Superior temporal gyrus (tissue), 1 donor: ENCODE measurements around the gene COL23A1.
"Not testable (repeated sequence)": the region's sequence is repeated elsewhere in the genome, so short reads cannot be mapped to it uniquely, and the experiment has no call there.

Experiments used
- DNase-seq: peaks from one replicate; pipeline ENCODE4 v3.0.0-alpha.2; 2016; ENCODE audit errors: extremely low spot score

The COL23A1 gene

GRCh38 chr5:178381206-178381605, 209.0 kb downstream of the COL23A1 start:
- DNase-seq: no peak

- no peak for DNase-seq
Measured at GRCh38 chr5:178380541-178381074, 209.6 kb downstream of the COL23A1 start.

GRCh38 chr5:178380086-178380485, 210.1 kb downstream of the COL23A1 start:
- no peak for DNase-seq

GRCh38 chr5:178378527-178379484, 211.4 kb downstream of the COL23A1 start:
- no peak for DNase-seq

- no peak for DNase-seq
Measured at GRCh38 chr5:178377583-178378270, 212.5 kb downstream of the COL23A1 start.

GRCh38 chr5:178376921-178377582, 213.1 kb downstream of the COL23A1 start:
- no peak for DNase-seq

GRCh38 chr5:178375348-178375747, 214.8 kb downstream of the COL23A1 start:
- no peak for DNase-seq

GRCh38 chr5:178373711-178374110, 216.5 kb downstream of the COL23A1 start:
- DNase-seq: no peak

GRCh38 chr5:178372142-178372571, 218.0 kb downstream of the COL23A1 start:
- DNase-seq: no peak

- no peak for DNase-seq
Measured at GRCh38 chr5:178371362-178372111, 218.7 kb downstream of the COL23A1 start.

GRCh38 chr5:178370102-178370501, 220.1 kb downstream of the COL23A1 start:
- no peak for DNase-seq

- DNase-seq: not testable (repeated sequence)
Measured at GRCh38 chr5:178369469-178369868, 220.7 kb downstream of the COL23A1 start.

- DNase-seq: no peak
Measured at GRCh38 chr5:178368716-178369300, 221.4 kb downstream of the COL23A1 start.

GRCh38 chr5:178368274-178368673, 221.9 kb downstream of the COL23A1 start:
- no peak for DNase-seq

- DNase-seq: no peak
Measured at GRCh38 chr5:178367736-178368120, 222.5 kb downstream of the COL23A1 start.

- no peak for DNase-seq
Measured at GRCh38 chr5:178366998-178367735, 223.0 kb downstream of the COL23A1 start.

- no peak for DNase-seq
Measured at GRCh38 chr5:178365501-178366440, 224.4 kb downstream of the COL23A1 start.

GRCh38 chr5:178364326-178364675, 225.9 kb downstream of the COL23A1 start:
- DNase-seq: no peak
